ENCODE data around the gene HOXB1. TPM values are rescaled to one million over a fixed set of nuclear protein-coding genes. Genes with fewer than 3 reads are reported as not detected.
A peak's percentile ranks its signal among the peaks of the same experiment; 100 is the strongest.
"Not testable (repeated sequence)": the region's sequence is repeated elsewhere in the genome, so short reads cannot be mapped to it uniquely, and the experiment has no call there.

The HOXB1 gene
- polyA plus RNA-seq, 1 donor, result not detected

DNA sequence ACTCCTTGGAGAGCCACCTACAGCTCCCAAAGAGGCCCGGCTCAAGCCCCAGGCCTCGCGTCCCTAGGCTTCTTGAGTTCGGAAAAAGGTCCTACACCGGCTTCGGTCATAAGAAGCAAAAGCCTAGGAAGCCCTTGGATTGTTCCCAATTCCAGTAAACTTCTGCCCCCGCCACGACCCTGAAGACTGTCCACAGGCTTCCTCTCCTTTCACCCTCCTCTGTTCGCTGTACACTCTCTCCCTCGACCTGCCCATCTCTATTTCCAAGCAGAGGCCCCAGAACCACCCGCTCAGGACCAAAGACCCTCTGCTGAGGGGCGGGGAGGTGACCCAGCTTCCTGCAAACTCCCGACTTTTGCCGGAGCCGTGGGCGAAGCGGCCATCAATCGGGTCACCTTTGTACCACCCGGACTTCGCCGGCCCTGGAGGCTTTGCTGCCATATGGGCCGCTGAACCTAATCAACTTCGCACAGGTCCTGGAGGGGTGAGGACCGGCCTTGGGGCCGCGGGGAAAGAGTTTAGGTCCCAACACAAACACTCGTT, 11.4 kb upstream of the HOXB1 start:
- no peak for DNase-seq

DNA sequence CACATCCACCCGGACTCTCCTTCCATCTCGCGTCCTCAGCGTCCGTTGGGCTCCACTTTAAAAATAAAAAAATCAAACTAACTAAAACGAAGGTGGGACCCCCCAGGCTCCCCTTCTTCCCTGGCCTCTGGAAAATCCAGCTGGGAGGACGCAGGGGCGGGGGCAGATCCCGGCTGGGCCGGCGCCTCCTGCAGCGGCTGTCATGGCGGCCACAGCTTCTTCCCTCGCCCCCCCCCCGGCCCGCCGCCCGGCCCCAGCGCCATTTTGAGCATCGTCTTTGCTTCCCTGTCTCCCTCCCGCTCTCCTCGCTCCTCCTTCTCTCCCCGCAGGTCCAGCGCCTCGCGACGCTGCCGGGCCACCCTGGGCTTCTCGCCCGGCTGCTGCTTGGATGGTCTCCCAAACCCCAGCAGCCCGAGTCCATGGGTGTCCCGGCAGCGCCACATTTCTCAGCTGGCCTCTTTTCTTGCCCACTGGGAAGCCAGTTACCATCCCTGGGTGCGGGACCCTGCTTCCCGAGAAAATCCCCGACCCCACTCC, 10.8 kb upstream of the HOXB1 start:
- DNase-seq, result peak; percentile 72

DNA sequence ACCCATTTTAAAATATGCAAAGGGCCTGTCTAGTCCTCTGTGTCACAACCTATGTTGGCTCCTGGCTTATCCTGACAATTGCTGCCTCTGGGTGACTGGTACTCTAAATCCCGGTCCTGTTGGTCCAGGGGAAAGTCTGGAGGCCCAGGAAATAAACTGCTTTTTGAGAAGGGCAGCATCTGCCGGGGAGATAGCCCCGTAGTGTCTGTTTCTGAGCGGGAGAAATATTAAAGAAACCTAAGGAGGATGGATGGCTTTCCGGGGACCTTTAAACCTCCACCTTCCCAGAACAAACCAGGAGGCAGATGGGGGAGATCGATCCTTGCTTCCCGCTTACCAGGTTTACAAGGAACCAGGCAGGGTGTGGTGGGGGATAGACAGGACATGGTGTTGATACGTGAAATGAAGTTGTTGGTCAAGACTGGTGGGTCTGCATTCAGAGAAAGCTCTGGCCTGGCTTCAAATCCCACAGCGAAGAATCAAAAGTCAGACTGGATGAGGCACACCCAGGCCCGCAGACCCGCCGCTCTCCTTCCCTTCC, 10.3 kb upstream of the HOXB1 start:
- DNase-seq, result no peak

DNA sequence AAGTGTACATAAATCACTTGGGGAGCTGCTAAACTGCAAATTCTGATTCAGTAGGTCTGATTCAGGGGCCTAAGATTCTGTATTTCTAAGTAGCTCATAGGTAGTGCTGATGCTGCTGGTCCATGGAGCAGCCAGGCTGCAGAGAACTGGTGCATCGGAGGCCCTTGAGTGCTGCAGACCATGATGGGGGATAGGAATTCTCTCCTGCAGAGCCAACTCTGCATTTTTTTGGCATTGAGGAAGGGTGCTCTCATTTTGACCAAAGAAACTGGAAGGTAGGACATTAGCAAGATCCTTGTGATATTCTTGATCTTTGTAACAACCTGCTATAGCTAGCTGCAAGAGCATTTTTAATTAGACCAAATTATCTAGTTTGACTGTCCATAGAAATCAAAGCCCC, 9.4 kb upstream of the HOXB1 start:
- no peak for DNase-seq

DNA sequence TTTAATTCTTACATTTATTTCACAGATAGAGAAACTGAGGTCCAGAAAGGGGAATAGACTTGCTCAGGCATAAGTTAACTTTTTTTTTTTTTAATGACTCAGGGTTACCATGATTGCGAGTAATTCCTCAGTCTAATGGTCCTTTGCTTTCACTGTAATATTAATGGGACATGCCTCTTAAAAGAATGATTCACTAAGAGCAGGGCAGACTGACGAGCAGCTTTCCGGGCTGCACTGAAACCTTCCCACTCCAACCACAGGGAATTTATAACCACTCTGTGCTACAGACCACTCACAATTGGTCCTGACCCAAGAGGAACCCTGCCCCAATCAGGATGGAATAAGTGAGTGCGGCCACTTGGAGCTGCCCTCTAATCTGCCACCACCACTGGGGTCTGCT, 8.4 kb upstream of the HOXB1 start:
- DNase-seq, result no peak

DNA sequence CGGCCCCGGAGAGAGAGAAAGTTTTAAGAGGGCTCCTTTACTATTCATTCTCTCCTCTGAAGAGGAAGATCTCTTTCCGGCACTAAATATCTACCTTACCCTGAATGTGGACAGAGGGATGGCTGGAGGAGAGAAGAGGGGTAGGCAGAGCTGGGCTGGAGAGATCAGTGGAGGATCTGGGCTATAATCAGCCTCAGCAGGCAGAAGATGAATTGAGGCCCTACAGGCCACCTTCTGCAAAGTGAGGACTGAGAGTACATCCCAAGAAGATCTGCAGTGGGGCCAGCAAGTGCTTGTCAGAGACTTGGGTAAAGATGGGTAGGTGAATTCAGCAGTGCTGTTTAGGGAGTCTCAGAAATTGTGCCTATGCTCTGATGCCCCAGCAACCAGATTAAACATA, 6.5 kb upstream of the HOXB1 start:
- DNase-seq, result no peak

DNA sequence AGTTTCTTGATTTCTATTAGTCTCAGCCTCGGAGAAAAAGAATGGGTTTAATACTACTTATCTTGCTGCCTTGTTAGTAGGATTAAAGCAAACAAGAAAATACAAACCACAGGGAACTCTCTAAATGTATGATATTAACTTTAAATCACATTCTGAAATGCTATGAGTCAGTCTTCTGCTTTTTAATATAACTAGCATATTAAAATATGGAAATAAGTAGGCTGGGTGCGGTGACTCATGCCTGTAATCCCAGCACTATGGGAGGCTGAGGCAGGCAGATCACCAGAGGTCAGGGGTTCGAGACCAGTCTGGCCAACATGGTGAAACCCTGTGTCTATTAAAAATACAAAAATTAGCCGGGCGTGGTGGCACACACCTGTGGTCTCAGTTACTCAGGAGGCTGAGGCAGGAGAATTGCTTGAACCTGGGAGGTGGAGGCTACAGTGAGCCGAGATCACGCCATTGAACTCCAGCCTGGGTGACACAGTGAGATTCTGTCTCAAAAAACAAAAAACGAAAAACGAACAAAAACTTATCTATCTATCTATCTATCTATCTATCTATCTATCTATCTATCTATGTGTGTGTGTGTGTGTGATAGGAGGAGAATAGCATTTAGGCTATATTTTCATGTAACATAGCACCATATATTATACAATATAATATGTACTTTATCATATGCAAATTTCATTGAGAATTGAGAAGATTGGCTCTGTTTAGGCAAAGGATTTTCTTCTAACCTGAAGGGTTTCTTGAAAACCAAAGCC, 5.2 kb upstream of the HOXB1 start:
- DNase-seq, result not testable (repeated sequence)

DNA sequence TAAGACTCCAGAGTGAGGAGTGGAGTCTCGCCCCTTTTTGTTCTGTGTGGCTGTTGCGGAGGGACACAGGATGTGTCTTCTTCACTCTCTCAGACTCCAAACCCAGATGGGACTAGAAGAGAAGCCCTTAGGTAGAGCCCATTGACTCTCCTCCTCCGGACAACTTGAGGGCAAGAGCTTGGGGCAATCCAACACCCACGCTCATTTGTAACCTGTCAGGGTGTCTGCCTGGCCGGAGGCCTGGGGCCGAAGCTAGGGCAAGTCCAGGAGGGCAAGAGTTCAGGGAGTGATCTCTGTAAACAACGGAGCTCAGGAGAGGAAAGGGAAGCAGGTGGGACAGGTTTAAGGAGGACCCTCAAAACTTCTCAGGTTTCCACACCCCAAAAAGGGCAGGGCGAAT, 1.4 kb upstream of the HOXB1 start:
- DNase-seq, result no peak

DNA sequence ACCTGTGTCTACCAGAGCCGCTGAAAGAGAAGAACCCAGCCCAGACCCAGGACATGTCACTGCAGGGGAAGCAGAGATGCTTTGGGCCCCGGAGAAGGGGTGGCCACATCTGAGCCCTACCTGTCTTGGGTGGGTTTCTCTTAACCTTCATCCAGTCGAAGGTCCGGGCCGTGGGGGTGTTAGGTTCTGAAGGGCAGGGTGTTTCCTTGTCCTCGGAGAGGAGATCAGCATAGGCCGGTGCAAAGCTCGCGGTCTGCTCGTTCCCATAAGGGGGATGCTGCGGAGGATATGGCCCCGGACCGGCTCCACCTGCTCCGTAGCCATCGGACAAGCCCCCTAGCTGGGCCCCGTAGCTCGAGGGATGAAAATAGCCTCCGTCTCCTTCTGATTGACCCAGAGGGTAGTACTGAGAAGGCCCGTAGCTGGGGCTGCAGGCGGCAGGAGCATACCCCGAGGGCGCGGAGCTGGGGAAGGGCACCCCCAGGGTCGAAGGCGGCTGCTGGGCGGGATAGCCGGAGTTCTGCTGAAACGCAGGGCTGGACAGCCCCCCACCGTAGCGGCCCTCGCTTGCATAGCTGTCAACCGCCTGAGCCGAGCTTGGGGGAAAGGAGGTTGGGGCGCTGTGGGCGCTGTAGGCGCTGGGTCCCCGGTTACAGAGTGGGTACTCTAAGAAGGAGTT, 464 bp downstream of the HOXB1 start:
- no peak for DNase-seq

DNA sequence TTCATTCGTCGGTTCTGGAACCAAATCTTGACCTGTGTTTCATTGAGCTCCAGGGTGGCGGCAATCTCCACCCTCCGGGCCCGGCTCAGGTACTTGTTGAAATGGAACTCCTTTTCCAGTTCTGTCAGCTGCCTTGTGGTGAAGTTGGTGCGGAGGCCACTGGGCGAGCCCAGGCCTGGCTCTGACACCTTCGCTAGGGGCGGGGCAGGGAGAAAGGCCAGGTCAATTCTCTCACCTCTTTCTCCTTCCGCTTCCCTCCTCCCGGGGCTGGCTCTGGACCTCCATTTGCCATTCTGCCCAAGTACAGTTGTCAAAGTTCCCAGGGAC, 1.2 kb downstream of the HOXB1 start:
- no peak for DNase-seq

DNA sequence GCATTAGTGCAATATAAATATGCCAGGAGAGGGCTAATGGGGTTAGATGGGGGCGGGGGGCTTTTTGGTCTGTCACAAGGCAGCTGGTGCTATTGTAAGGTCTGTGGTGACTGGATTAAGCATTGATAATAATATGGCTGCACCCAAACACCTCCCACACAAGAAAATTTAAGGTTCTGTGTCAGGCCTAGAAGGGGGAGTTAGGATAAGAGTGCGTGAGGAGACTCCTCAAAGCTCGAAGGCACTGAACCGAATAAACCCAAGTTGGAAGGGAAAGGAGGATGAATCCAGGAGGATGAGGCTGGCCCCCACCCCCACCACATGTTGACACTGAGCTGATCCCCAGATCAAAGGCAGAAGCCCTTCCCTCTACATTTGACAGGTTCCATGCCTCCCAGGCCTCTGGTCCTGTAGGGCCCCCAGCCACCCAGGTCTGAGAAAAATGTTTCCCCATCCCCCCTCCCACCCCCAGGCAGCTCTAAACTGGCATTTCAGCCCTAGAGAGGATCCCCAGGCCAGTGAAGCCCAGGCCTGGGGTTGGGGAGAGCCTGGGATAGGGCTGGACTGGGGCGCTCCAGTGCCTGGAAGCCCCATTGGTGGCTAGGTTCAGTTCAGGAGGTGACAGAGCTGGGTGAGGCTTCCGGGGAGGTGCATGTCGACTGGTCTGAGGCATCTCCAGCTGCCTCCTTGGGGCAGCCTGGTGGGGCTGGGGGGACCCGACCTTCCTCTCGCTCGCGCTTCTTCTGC, 1.7 kb downstream of the HOXB1 start:
- DNase-seq, result no peak

DNA sequence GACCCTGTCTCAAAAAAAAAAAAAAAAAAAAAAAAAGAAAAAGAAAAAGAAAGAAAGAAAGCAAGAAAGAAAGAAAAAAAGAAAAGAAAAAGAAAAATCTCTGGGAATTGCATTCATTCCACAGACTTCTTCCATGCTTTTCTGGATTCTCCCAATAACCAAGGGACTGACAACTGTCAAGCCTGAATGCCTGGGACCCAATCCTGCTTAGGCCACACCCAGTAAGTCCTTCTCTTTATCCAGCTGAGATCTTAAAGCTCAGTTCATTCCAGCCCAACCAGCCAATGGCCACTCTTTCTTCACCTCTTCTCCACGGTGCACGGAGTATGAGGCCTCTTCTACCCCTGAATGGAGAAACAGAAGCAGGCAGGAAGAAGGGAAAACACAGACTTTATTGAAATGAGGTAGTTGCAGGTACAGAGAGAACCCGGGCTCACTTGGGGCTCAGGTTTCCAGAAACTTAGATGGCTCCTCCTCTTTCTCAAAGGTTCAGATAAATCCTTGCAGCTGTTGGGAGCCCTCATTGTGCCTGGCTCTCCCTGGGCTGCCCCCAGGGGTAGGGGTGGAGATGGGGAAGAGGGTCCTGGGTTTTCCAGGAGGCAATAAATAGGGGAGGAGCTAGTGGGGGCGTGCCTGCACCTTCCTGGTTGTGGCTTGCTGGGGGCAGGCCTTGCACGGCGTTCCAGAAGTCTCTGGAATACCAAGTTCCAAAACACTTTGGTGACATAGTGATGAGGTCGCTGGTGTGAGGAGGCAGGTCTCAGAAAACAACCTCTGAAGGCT, 2.5 kb downstream of the HOXB1 start:
- DNase-seq, result no peak

DNA sequence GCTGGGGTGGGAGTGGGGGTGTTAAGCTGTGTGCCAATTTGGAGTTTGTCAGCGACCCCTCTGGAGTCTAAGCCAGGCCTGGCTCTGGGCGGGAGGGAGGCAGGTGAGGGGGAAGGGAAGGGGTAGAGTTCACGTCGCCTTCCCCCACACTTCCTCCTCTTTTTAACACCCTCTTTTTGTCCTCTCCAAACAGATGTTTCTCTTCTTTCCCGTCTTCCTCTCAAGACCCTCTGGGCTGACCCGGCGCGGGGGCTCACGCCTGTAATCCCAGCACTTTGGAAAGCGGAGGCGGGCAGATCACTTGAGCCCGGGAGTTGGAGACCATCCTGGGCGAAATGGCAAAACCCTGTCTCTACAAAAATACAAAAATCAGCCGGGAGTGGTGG, 3.3 kb downstream of the HOXB1 start:
- no peak for DNase-seq

DNA sequence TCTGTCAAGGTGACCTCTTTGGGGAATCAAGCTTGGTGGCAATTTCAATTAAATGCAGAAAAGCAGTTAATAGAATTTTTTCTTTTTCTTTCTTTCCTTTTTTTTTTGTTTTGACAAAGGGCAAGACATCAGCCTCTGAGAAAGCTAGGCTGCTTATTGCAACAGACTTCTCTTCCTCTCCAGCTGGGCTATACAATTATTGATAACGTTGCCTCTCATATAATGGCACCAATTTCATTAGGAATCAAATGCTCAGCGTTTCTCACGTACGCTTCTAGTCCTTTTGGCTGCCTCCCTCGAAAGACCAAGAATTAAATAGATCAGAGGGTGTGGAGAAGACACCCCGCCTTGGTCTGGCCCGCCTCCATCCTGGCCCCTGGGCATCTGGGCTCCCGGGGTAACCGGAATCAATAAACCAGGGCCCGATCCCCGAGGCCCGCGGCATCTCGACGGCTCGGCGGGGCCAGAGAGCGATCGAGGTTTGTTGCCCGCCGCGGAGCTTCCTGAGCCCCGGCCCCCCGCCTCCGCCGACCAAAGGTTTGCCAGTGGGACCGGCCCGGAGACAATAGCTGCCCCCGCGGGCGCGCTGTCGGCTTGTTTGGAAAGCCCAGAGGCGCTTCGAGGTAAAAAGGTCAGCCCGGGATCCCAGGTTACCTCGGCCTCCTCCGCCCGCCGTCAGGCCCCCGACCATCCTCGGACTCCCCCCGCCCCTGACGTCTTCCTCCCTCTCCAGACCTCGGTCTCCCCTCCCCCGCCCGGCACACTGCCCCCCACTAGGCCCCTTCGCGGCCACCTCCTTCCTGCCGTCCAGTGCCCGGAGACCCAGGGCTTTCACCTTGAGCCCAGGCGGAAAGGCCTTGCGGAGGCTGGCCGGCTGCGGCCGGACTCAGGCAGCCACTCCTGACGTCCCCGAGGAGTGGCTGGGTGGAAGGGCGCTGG, 3.9 kb downstream of the HOXB1 start:
- no peak for DNase-seq

DNA sequence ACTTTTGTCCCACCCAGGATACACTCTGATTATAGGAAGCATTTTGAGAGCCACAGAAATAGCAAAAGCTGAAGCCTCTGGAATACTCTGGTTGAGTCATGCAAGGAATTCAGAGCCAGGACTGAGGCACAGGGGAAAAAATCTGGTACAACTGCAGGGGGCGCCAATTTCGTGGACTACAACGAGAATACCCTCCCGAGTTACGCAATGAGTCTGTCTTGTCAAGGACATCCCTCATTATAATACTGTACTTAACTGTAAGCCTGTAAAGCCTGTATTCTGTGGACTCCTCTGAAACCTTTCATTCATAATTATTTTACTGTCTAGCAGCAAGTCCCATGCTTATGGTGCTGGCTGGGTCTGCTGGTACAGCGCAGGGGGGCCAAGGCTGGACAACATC, 7.8 kb downstream of the HOXB1 start:
- no peak for DNase-seq

DNA sequence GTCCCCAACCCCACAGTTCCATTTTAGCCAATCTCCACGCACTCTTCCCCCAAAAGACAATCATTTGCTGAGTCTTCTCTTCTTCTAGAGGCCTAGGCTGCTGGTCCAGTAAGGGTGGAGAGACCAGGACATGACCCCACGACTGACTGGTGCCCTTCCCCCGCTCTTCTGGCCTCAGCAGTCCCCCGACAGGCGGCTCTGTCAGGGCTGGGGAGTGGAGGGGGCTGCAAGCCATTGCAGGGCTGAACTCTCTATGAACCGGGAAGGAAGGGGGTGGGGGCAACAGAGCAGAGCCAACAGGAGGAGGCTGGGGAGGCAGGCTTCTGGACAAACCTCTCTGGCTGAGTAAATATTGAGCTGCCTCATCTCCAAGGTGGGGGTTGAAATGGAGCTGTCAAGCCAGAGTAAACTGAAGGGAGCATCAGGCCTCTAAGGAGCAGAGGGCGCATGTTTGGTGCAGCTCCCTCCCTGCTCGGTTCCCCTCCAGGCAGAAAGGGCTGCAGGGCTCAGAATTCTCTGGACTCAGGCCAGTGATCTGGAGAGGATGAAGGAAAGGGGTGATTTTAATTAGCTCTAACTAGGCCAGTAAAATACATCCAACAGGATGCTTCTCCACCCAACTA, 8.7 kb downstream of the HOXB1 start:
- DNase-seq, result no peak

DNA sequence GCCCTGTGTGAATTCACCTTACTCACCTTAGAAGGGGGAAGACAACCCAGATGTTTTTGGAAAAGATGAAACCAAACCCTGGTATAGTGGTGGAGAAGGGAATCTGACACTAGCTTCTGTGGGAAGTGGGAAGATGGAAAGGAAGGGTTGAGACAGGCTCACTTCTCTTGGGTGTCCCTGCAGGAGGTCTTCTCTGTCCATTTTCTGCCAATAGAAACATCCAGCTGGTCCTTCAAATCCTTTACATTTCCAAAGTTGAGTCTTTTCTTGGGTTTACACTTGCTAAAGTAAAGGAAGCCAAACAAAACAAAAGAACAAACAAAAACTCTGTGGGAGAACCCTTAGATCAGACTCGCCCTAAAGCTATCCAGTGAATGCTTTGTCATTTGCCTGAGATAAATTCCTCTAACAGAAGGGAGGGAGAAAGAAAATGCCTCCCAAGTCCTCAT, 10.2 kb downstream of the HOXB1 start:
- DNase-seq, result no peak

DNA sequence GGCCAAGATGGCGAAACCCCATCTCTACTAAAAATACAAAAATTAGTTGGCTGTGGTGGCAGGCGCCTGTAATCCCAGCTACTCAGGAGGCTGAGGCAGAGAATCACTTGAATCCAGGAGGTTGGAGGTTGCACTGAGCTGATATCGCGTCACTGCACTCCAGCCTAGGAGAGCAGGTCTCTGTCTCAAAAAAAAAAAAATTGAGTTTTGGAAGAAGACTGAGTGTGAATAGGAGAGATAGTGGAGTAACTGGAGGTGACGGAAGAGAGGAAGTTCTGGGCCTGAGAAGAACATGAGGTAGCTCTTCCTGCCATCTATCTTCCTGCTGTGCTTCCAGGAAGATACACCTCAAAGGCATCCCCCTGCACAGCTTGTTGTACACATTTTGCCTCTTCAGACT, 11.4 kb downstream of the HOXB1 start:
- no peak for DNase-seq

DNA sequence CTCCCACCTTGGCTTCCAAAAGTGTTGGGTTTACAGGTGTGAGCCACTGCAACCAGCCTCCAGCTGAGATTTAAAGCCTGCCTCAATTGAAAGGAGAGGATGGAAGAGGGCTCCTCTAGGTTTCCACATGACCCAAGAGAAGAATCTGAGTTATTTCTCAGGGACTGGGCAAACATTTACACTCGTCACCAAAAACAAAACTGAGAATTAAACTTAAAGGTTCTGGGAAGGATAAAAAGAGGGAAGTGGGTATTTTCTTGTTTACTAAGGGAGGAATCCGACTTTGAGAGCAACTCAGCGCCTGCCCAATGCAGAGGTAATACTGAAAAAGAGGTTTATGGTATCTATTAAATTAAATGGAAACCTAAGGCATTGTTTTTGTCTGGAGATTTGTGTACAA, 13.3 kb downstream of the HOXB1 start:
- DNase-seq, result no peak
